ENCODE measurements around the gene ST8SIA6.

The ST8SIA6 gene

DNA sequence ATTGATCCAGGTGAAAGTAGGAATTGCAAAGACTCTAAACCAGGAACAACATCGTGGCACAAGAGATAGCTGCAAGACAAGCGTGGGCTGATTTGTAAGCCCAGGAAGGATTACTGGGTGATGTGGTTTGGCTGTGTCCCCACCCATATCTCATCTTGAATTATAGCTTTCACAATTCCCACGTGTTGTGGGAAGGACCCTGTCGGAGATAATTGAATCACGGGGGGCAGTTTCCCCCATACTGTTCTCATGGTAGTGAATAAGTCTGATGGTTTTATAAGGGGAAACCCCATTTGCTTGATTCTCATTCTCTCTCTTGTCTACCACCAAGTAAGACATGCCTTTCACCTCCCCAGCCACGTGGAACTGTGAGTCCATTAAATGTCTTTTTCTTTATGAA lies 59.5 kb downstream of the ST8SIA6 start:
- Histone ChIP-seq H3K27me3 (replicated peaks; ENCODE audit: insufficient read depth, low read length) (no peaks in the 10 kb centered on the region), H2AFZ (ENCODE audit: low read length) (no peak overlapping the region), H3K9ac (ENCODE audit: low read length) (no peak overlapping the region), H3F3A (ENCODE audit: insufficient read depth, low read length) (no peaks in the 10 kb centered on the region), H3K9me3 (replicated peaks; ENCODE audit: insufficient read depth, low read length) (no peaks in the 10 kb centered on the region), H3K79me2 (ENCODE audit: low read length) (no peaks in the 10 kb centered on the region), H3K4me3 (ENCODE audit: low read length) (no peak overlapping the region), H4K20me1 (ENCODE audit: insufficient read depth, low read length) (no peaks in the 10 kb centered on the region), H3K4me1 (ENCODE audit: low read length) (no peaks in the 10 kb centered on the region), H3K4me2 (ENCODE audit: low read depth, low read length) (no peak overlapping the region), H3K27ac (ENCODE audit: low read length) (no peak overlapping the region), H3K36me3 (replicated peaks; ENCODE audit: insufficient read depth, low read length) (no peaks in the 10 kb centered on the region), H3K9me2 (replicated peaks; ENCODE audit: insufficient read depth, low read length) (no peaks in the 10 kb centered on the region)
- no peak for TF ChIP-seq EZH2 (optimal IDR thresholded peaks at IDR 0.05; ENCODE audit: low read depth, low read length)
- TF ChIP-seq, protein P1, sequence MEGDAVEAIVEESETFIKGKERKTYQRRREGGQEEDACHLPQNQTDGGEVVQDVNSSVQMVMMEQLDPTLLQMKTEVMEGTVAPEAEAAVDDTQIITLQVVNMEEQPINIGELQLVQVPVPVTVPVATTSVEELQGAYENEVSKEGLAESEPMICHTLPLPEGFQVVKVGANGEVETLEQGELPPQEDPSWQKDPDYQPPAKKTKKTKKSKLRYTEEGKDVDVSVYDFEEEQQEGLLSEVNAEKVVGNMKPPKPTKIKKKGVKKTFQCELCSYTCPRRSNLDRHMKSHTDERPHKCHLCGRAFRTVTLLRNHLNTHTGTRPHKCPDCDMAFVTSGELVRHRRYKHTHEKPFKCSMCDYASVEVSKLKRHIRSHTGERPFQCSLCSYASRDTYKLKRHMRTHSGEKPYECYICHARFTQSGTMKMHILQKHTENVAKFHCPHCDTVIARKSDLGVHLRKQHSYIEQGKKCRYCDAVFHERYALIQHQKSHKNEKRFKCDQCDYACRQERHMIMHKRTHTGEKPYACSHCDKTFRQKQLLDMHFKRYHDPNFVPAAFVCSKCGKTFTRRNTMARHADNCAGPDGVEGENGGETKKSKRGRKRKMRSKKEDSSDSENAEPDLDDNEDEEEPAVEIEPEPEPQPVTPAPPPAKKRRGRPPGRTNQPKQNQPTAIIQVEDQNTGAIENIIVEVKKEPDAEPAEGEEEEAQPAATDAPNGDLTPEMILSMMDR (IDR thresholded peaks at IDR 0.05; ENCODE audit: low read length), result no peak
- TF ChIP-seq EZH2phosphoT487 (IDR thresholded peaks at IDR 0.05; ENCODE audit: low read length), result no peak
- DNase-seq, result no peak

- Histone ChIP-seq H3K4me1 (ENCODE audit: low read length) (no peaks in the 10 kb centered on the region), H3K79me2 (ENCODE audit: low read length) (no peaks in the 10 kb centered on the region), H4K20me1 (ENCODE audit: insufficient read depth, low read length) (no peaks in the 10 kb centered on the region), H3K27ac (ENCODE audit: low read length) (no peak overlapping the region), H3K4me3 (ENCODE audit: low read length) (no peak overlapping the region), H3K9me3 (replicated peaks; ENCODE audit: insufficient read depth, low read length) (no peaks in the 10 kb centered on the region), H3K9ac (ENCODE audit: low read length) (no peak overlapping the region), H3K4me2 (ENCODE audit: low read depth, low read length) (no peak overlapping the region), H3K27me3 (replicated peaks; ENCODE audit: insufficient read depth, low read length) (no peaks in the 10 kb centered on the region), H3K36me3 (replicated peaks; ENCODE audit: insufficient read depth, low read length) (no peaks in the 10 kb centered on the region), H3F3A (ENCODE audit: insufficient read depth, low read length) (no peaks in the 10 kb centered on the region), H2AFZ (ENCODE audit: low read length) (no peak overlapping the region), H3K9me2 (replicated peaks; ENCODE audit: insufficient read depth, low read length) (no peaks in the 10 kb centered on the region)
- TF ChIP-seq, protein P1 (IDR thresholded peaks at IDR 0.05; ENCODE audit: low read length), result no peak
- no peak for TF ChIP-seq EZH2phosphoT487 (IDR thresholded peaks at IDR 0.05; ENCODE audit: low read length)
- TF ChIP-seq EZH2 (optimal IDR thresholded peaks at IDR 0.05; ENCODE audit: low read depth, low read length), result no peak
- DNase-seq, result no peak
Observed at GRCh38 chr10:17387861-17388503, 66.4 kb downstream of the ST8SIA6 start.

GRCh38 chr10:17386616-17387075 lies 67.7 kb downstream of the ST8SIA6 start:
- H2AFZ ChIP-seq (ENCODE audit: low read length), result no peak overlapping the region
- no peak overlapping the region for H3K9ac ChIP-seq (ENCODE audit: low read length)
- H3K27ac ChIP-seq (ENCODE audit: low read length), result no peak overlapping the region
- H4K20me1 ChIP-seq (ENCODE audit: insufficient read depth, low read length), result no peaks in the 10 kb centered on the region
- H3F3A ChIP-seq (ENCODE audit: insufficient read depth, low read length), result no peaks in the 10 kb centered on the region
- H3K27me3 ChIP-seq (replicated peaks; ENCODE audit: insufficient read depth, low read length), result no peaks in the 10 kb centered on the region
- no peak overlapping the region for H3K4me3 ChIP-seq (ENCODE audit: low read length)
- no peaks in the 10 kb centered on the region for H3K9me3 ChIP-seq (replicated peaks; ENCODE audit: insufficient read depth, low read length)
- no peaks in the 10 kb centered on the region for H3K9me2 ChIP-seq (replicated peaks; ENCODE audit: insufficient read depth, low read length)
- H3K79me2 ChIP-seq (ENCODE audit: low read length), result no peaks in the 10 kb centered on the region
- no peak overlapping the region for H3K4me2 ChIP-seq (ENCODE audit: low read depth, low read length)
- no peaks in the 10 kb centered on the region for H3K4me1 ChIP-seq (ENCODE audit: low read length)
- no peak for TF ChIP-seq EZH2phosphoT487 (IDR thresholded peaks at IDR 0.05; ENCODE audit: low read length)
- TF ChIP-seq EZH2 (optimal IDR thresholded peaks at IDR 0.05; ENCODE audit: low read depth, low read length), result no peak
- TF ChIP-seq, protein P1 (IDR thresholded peaks at IDR 0.05; ENCODE audit: low read length), result no peak
- no peak for DNase-seq
- no peaks in the 10 kb centered on the region for H3K36me3 ChIP-seq (replicated peaks; ENCODE audit: insufficient read depth, low read length)

Data from MM.1S (cell line).